ENCODE measurements around the gene SV2C.

DNA sequence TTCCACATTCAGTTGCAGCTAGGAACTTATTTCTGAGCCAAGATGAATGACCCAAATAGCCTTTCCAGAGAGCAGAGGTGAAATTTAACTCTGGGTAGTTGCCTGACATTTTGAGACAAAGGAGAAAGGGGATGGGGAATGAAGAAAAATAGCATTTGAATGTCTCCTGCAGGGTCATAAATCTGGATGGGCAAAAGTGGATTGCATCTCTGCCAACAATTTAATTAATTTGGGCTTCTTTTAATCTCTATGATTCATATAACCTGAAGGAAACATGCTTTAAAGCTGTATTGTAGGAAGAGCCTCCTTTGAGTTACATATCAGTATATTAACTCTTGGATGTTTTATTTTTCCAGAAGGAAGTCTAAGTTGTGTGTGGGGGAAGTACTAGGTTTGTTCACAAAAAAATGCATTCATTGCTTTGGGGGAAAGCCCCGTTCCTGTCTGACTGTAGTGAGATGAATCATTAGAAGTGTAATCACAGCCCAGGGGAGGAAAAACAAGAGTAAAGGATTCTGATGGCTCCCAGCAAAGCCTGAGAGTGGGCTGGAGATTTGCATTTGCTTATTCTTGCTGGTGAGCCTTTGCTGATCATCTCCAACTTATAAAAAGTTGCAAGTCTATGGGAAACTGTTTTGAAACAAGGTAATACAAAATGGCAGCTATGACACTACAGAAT lies 186.9 kb downstream of the SV2C start:
- TF ChIP-seq FOXM1 (IDR thresholded peaks at IDR 0.05; ENCODE audit: borderline replicate concordance) (no peak), HDGF (IDR thresholded peaks at IDR 0.05; ENCODE audit: borderline replicate concordance) (no peak), ZNF384 (IDR thresholded peaks at IDR 0.05) (no peak), ELF4 (IDR thresholded peaks at IDR 0.05) (no peak), SP1 (IDR thresholded peaks at IDR 0.05) (no peak), BHLHE40 (IDR thresholded peaks at IDR 0.05; ENCODE audit: borderline replicate concordance) (no peak), ARNT (IDR thresholded peaks at IDR 0.05) (no peak), NFRKB (IDR thresholded peaks at IDR 0.05) (no peak), FOXK2 (IDR thresholded peaks at IDR 0.05) (no peak), LEF1 (IDR thresholded peaks at IDR 0.05; ENCODE audit: borderline replicate concordance) (no peak), L3MBTL2 (conservative IDR thresholded peaks at IDR 0.05) (no peak)

Measured in HEK293T (cell line).